NCI-H2227 treated with DMSO at 0.1 percent for 48 hours (cell line): ENCODE measurements around the gene CLCNKA.
"Not testable (repeated sequence)": the region's sequence is repeated elsewhere in the genome, so short reads cannot be mapped to it uniquely, and the experiment has no call there.

Experiments
- DNase-seq: peaks from one replicate; lab custom pipeline; 2025; lab: John Stamatoyannopoulos, UW

CLCNKA gene

DNA sequence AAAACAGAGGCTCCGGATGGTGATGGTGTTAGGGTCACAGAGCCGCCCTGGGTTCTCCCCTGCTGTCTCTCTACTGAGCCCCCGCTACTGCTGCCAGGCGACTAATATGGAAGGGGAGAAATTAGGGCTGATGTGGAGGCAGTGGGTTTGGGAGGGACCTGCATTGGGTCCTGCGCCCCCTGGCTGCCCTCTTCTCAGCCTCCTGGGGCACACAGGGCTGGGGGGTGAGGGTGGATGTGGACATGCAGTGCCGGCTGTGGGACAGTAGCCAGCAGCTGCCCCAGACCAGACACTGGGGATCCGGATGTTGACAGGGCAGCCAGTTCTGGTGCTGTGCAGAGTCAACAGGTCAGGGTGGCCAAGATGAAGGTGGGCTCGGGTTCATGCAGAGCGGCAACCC, 20.3 kb downstream of the CLCNKA start:
- no peak for DNase-seq

DNA sequence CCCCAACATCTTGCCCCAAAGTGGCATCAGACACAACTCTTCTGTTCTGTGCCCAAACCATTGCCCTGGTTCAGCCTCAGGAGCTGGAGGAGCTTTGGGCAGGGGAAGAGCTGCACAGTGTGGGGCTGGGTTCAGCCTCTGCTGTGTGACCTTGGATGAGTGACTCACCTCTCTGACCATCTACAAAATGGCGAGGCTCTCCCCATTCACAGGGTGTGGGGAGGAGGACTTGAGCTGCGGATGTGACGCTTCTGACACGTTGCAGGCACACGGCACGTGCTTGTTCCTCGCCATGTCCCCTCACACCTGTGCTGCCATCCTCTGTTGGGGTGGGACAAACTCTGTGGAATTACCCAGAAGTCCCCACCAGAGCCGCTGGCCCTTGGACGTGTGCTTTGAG, 20.8 kb downstream of the CLCNKA start:
- not testable (repeated sequence) for DNase-seq

- DNase-seq: no peak
Observed at GRCh38 chr1:16043521-16043920, 21.7 kb downstream of the CLCNKA start, which contains the start of gene CLCNKB. CLCNKB (plus strand) TSS chr1:16043782; CDS start chr1:16044493, 711 bp downstream.

DNA sequence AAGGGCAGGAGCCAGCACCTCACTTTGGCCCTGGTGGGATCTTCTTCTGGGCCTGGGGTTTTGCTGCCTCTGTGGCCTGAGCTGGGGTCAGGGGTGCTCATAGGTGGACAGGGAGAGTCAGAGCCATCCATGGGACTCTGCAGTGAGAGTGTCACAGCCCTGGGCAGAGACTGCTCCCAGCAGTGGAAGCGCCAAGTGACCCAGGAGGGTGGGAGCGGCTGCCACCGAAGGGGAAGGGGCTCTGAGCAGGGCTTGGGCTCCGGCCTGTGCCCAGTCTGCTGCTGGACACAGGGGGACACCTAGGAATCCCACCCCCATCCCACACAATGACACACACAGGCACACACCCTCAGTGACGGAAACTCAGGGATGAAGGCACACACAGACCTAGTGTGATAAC, 22.1 kb downstream of the CLCNKA start:
- DNase-seq: no peak

DNA sequence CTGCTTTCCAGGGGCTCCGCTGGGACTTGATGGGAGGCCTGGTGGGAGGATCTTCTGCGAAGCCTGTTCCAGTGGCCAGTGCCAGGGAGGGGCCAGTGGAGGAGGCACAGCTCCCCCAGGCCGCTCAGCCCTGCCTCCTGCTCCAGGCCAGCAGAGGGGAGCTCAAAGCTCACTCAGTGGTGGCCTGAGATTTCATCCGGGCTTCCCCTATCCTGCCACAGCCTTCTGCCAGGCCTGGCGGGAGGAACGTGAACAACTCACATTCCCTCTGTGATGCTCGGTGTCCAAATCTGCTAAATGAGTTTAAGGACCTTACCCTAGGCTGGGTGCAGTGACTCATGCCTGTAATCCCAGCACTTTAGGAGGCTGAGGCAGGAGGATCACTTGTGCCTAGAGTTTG, 25.0 kb downstream of the CLCNKA start:
- no peak for DNase-seq

- DNase-seq: no peak
Observed at GRCh38 chr1:16047791-16048475, 26.1 kb downstream of the CLCNKA start.

GRCh38 chr1:16048573-16049189, 26.8 kb downstream of the CLCNKA start:
- DNase-seq: no peak

DNA sequence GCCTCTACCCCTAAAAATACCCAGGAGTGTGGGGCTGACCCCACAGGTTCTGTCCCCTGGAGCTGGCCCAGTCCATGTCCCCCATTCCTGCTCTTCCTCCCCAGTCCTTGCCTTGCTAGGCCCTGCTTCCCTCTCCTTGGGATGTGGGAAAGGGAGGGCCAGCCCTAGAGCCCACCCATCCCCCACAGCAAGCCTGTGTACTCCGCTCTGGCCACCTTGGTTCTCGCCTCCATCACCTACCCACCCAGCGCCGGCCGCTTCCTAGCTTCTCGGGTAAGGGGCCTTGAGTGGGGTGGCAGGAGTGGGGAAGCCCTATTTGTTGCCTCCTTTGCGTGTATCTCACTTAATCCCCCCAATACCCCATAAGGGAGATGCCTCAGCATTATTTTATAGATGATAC, 28.5 kb downstream of the CLCNKA start:
- no peak for DNase-seq

GRCh38 chr1:16051039-16051438, 29.2 kb downstream of the CLCNKA start:
- no peak for DNase-seq

DNA sequence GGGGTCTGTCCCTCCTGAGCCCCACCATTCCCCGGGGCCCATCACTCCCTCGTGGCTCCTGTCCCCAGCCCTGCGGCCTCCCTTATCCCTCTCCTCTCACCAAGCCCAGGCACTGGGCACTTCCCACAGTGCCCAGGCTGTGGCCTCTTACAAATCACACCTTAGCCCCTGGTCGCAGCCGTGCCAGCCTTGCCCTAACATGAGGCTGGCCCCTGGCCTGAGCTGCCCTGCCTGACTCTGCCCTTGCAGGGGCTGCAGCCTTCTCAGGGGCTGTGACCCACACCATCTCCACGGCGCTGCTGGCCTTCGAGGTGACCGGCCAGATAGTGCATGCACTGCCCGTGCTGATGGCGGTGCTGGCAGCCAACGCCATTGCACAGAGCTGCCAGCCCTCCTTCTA, 30.1 kb downstream of the CLCNKA start:
- not testable (repeated sequence) for DNase-seq

DNA sequence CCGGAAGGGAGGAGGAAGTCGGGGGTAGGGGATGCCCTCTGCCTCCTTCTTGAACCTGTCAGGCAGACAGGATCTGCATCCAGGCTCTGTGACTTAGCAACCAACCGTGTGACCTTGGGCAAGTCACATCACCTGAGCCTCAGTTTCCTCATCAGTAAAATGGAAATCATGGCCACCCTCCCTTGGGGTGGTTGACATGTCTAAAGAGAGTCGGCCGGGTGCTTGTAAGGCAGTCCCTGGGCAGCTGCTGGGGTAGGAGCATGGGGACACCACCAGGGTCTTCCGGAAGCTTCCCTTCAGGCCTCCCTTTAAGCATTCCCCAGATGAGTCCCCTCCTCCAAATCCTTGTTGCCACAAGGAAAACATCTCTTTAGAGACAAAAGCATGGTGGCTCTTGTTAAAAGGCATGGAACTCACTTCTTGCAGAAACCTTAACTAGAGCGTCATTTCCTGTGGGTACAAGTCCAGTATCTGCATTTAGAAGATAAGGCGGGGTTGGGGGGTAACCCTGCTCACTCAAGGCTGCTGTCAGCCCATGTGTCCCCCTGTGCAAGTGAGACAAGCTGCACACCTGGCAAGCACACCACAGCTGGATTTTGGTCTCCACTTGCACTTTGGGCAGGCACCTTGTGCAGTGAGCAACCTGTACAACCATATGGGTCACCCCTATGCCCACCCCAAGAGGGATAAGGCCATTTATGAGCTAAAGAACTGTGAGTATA, 32.1 kb downstream of the CLCNKA start:
- DNase-seq: no peak

DNA sequence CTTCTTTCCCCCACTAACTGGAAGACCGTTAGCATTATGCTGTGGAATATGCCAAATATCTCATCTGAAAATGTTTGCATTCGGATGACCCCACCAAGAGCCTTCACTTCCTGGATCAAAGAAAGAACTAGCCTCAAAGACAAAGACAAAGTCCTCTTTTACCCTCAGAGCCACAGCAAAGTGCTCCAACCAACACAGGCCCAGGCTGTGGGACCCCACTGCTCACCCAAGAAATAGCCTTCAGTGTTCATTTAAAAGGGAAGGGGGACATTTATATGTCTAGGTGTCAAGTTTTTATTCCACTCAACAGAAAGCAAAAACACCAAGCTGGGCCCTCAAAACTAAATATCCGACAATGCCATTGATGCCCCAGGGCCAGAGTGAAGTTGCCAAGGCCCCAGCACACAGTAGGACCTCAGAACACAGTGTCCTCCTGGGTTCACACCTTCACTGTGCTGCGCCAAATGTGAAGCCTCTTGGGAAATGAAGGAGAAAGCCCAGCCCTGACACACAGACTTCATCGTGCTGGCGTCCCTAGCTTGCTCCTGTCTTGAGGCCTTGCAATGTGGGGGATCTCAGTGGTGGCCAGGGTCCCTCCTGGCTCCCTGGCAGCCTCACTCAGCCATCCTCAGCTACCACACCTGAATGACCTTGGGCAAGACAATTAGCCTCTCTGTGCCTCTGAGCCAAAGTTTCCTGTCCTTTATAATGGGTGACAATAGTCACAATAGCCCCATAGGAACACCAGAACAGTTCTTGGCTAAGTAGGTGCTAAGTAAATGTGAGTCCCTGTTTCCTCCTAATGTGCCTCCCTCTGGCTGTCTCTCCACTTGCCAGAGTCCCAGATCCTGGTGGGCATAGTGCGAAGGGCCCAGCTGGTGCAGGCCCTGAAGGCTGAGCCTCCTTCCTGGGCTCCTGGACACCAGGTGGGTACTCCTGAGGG, 33.0 kb downstream of the CLCNKA start:
- DNase-seq: no peak

GRCh38 chr1:16055613-16056520, 34.0 kb downstream of the CLCNKA start:
- DNase-seq: peak; percentile 79

- DNase-seq: not testable (repeated sequence)
Observed at GRCh38 chr1:16056521-16056912, 34.7 kb downstream of the CLCNKA start.

GRCh38 chr1:16057314-16057915, 35.6 kb downstream of the CLCNKA start:
- not testable (repeated sequence) for DNase-seq

GRCh38 chr1:16058394-16059120, 36.7 kb downstream of the CLCNKA start:
- not testable (repeated sequence) for DNase-seq

- no peak for DNase-seq
Observed at GRCh38 chr1:16061266-16061665, 39.4 kb downstream of the CLCNKA start.

DNA sequence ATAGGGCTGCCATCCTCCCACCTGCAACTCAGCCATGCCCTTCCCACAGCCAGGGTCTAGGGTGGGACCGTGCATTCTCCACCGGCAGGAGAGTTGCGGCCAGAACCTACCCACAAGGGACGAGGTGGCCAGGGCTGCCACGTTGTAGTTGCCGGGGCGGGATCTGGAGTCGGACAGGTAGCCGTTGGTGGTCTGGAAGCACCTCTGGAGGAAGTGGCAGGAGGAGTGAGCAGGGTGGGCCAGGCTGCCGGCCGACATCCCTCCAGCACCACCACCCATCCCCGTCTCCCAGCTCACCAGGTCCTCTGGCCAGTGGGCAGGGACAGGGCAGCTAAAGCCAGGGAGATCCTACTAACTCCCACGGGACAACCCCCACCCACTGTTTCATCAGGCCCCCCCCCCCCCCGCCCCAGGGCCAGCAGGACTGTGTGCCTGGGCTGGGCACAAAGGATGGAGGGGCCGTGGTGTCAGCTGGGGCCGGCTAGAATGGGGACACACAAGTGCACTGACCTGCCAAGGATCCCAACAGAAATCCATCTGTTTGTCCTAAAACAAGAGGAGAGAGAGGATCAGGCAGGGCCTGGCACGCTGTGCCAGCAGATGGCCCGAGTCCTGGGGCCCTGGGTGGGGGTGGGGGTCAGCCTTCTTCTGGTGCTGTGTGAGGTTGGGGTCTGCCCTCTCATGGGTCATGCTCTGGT, 40.3 kb downstream of the CLCNKA start:
- DNase-seq: not testable (repeated sequence)

DNA sequence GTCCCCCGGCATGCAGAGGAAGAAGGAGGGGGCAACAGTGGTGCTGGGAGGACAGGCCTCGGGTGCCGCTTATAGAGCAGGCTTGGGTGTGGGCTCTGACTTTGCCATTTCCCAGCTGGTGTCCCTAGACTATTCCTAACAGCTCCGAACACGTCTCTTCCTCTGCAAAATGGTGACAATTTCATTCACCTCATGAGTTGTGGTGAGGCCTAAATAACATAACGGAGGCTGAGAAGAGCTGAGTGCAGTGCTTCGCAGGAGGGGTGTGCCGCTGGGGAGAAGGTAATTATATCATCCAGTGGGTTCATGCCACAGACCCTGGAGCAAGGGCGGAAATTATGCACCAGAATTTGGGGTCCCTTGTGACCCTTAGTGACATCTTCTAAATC, 40.8 kb downstream of the CLCNKA start:
- DNase-seq: not testable (repeated sequence)
